Caco-2 (cell line): ENCODE data around the gene BEAN1. TPM values are rescaled to one million over a fixed set of nuclear protein-coding genes. Genes with fewer than 3 reads are reported as not detected.
"Not testable (repeated sequence)": the region's sequence is repeated elsewhere in the genome, so short reads cannot be mapped to it uniquely, and the experiment has no call there.

Experiments used
- BruUV-seq: library from RNA; stranded (reverse); fragments of 400-500 nt; replicated peaks from 2 replicates; lab custom pipeline; 2021; lab: Mats Ljungman, UMichigan
- CTCF ChIA-PET: fragments of 300-600 bp; sonication (Branson Sonifier 250); formaldehyde crosslinking; loops from one replicate; lab custom pipeline; 2022; ENCODE audit warnings: antibody characterized with exemption; lab: Charles Lee
- POLR2A ChIA-PET: fragments of 300-600 bp; sonication (Branson Sonifier 250); formaldehyde crosslinking; loops from one replicate; lab custom pipeline; 2022; ENCODE audit warnings: antibody characterized with exemption; lab: Charles Lee
- DNase-seq, 2 experiments: peaks; one replicate each; pipeline versions ENCODE4 v3.0.0 to v3.0.0-alpha.2; 2020 to 2022
- H3K27me3 ChIP-seq: replicated peaks from 2 replicates; pipeline ENCODE4 v1.6.0; 2011; ENCODE audit warnings: low read length; ENCODE audit not compliant: control insufficient read depth, insufficient read depth
- H3K36me3 ChIP-seq: 2 replicates; pipeline ENCODE4 v1.5.1; 2011; ENCODE audit warnings: low read length; ENCODE audit not compliant: control insufficient read depth, insufficient read depth
- H3K4me1 ChIP-seq: fragments of 250-450 bp; sonication (Bioruptor Pico); 2 replicates; pipeline ENCODE4 v1.5.1; 2020; ENCODE audit warnings: mild to moderate bottlenecking
- H3K4me3 ChIP-seq: 2 replicates; pipeline ENCODE4 v1.5.1; 2011; ENCODE audit warnings: low read depth, mild to moderate bottlenecking, control low read depth, low read length
- H3K9me3 ChIP-seq: fragments of 250-450 bp; sonication (Bioruptor Pico); 2 replicates; pipeline ENCODE4 v1.5.1; 2020; ENCODE audit warnings: mild to moderate bottlenecking, moderate library complexity
- H3K27ac Mint-ChIP-seq: one replicate; pipeline ENCODE4 v1.8.0; 2022; ENCODE audit warnings: mixed read lengths; ENCODE audit not compliant: unreplicated experiment
- H3K27me3 Mint-ChIP-seq: one replicate; pipeline ENCODE4 v1.8.0; 2022; ENCODE audit warnings: mixed read lengths; ENCODE audit not compliant: insufficient read depth, unreplicated experiment
- H3K36me3 Mint-ChIP-seq: one replicate; pipeline ENCODE4 v1.8.0; 2022; ENCODE audit warnings: mild to moderate bottlenecking, mixed read lengths; ENCODE audit not compliant: insufficient read depth, unreplicated experiment
- H3K4me1 Mint-ChIP-seq: one replicate; pipeline ENCODE4 v1.8.0; 2022; ENCODE audit warnings: low read depth, mixed read lengths; ENCODE audit not compliant: unreplicated experiment
- H3K4me3 Mint-ChIP-seq: one replicate; pipeline ENCODE4 v1.8.0; 2022; ENCODE audit warnings: mild to moderate bottlenecking, moderate library complexity, mixed read lengths; ENCODE audit not compliant: unreplicated experiment
- H3K9me3 Mint-ChIP-seq: one replicate; pipeline ENCODE4 v1.8.0; 2022; ENCODE audit warnings: mixed read lengths; ENCODE audit not compliant: unreplicated experiment
- intact Hi-C: fragments of 100-400 bp; cut with micrococcal nuclease; formaldehyde crosslinking; loops from one replicate; pipeline ENCODE4 v1.10.0; 2022; ENCODE audit not compliant: unreplicated experiment
- total RNA-seq: library from RNA; stranded (reverse); gene quantifications from 2 replicates; pipeline ENCODE4 v1.2.3, GENCODE V29; 2022
- TF ChIP-seq, protein P1 (sequence below), 2 experiments: fragments of 200-600 bp in 1 of 2; IDR thresholded peaks; 1 replicate in 1 of 2; 2 replicates in 1 of 2; pipeline versions ENCODE4 v1.5.1 to v1.8.0; 2011 to 2022; ENCODE audit warnings: antibody characterized with exemption in 1 of 2, control low read depth in 1 of 2, inconsistent platforms in 1 of 2, low read depth in 1 of 2, low read length in 1 of 2, mild to moderate bottlenecking in 1 of 2, moderate library complexity in 1 of 2; ENCODE audit not compliant: insufficient read depth in 1 of 2, severe bottlenecking in 1 of 2, unreplicated experiment in 1 of 2

Gene BEAN1
- total RNA-seq, 1 experiment from 2014 or later = not detected

DNA sequence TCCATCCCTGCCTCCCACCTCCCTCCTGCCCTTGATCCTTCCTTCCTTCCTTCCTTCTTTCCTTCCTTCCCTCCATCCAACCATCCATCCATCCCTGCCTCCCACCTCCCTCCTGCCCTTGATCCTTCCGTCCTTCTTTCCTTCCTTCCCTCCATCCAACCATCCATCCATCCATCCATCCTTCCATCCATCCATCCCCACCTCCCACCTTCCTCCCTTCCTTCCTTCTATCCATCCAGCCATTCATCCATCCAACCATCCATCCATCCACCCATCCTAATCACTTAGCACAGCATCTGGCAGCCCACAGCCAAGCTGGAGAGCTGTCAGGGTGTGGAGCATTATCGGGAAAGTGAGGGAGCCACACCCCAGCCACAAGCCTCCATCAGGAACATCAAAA, 68.3 kb downstream of the BEAN1 start:
- Mint-ChIP-seq H3K9me3 (no peaks in the 10 kb centered on the region), H3K27ac (no peak overlapping the region), H3K36me3 (peaks cover 4% of the 10 kb centered on the region), H3K4me3 (no peak overlapping the region), H3K4me1 (no peaks in the 10 kb centered on the region), H3K27me3 (peaks cover 5% of the 10 kb centered on the region)
- DNase-seq = no peak
- Histone ChIP-seq H3K27me3 (no peaks in the 10 kb centered on the region), H3K36me3 (no peaks in the 10 kb centered on the region), H3K9me3 (no peaks in the 10 kb centered on the region), H3K4me3 (no peak overlapping the region), H3K4me1 (no peaks in the 10 kb centered on the region)
- CTCF ChIA-PET = no interaction called here
- no TSS peak for BruUV-seq
- POLR2A ChIA-PET = no interaction called here
- intact Hi-C loops = no loop called here
- TF ChIP-seq, protein P1, sequence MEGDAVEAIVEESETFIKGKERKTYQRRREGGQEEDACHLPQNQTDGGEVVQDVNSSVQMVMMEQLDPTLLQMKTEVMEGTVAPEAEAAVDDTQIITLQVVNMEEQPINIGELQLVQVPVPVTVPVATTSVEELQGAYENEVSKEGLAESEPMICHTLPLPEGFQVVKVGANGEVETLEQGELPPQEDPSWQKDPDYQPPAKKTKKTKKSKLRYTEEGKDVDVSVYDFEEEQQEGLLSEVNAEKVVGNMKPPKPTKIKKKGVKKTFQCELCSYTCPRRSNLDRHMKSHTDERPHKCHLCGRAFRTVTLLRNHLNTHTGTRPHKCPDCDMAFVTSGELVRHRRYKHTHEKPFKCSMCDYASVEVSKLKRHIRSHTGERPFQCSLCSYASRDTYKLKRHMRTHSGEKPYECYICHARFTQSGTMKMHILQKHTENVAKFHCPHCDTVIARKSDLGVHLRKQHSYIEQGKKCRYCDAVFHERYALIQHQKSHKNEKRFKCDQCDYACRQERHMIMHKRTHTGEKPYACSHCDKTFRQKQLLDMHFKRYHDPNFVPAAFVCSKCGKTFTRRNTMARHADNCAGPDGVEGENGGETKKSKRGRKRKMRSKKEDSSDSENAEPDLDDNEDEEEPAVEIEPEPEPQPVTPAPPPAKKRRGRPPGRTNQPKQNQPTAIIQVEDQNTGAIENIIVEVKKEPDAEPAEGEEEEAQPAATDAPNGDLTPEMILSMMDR (IDR thresholded peaks at IDR 0.05; ENCODE audit: insufficient read depth in 1 of 2, low read depth in 1 of 2, low read length in 1 of 2, severe bottlenecking in 1 of 2, unreplicated experiment in 1 of 2) = no peak

GRCh38 chr16:66496226-66496625, 69.1 kb downstream of the BEAN1 start:
- H3K27me3 ChIP-seq, H3K27me3 Mint-ChIP-seq, H3K4me3 ChIP-seq, POLR2A ChIA-PET, intact Hi-C loops, H3K4me1 Mint-ChIP-seq, CTCF ChIA-PET, BruUV-seq, DNase-seq, H3K9me3 ChIP-seq, H3K4me1 ChIP-seq, H3K27ac Mint-ChIP-seq, H3K36me3 ChIP-seq, H3K9me3 Mint-ChIP-seq, H3K36me3 Mint-ChIP-seq, H3K4me3 Mint-ChIP-seq: not testable (repeated sequence)

- CTCF ChIA-PET, H3K4me3 ChIP-seq, H3K27me3 Mint-ChIP-seq, intact Hi-C loops, H3K4me1 Mint-ChIP-seq, H3K27ac Mint-ChIP-seq, H3K36me3 ChIP-seq, H3K36me3 Mint-ChIP-seq, H3K27me3 ChIP-seq, H3K4me3 Mint-ChIP-seq, POLR2A ChIA-PET, H3K4me1 ChIP-seq, BruUV-seq, DNase-seq, H3K9me3 ChIP-seq, H3K9me3 Mint-ChIP-seq: not testable (repeated sequence)
Measured at GRCh38 chr16:66497921-66498320, 70.8 kb downstream of the BEAN1 start.

GRCh38 chr16:66501563-66501962, 74.5 kb downstream of the BEAN1 start:
- DNase-seq, H3K36me3 Mint-ChIP-seq, H3K4me3 ChIP-seq, H3K27ac Mint-ChIP-seq, intact Hi-C loops, H3K36me3 ChIP-seq, H3K4me3 Mint-ChIP-seq, H3K27me3 ChIP-seq, POLR2A ChIA-PET, H3K27me3 Mint-ChIP-seq, H3K4me1 ChIP-seq, H3K9me3 Mint-ChIP-seq, H3K9me3 ChIP-seq, H3K4me1 Mint-ChIP-seq, BruUV-seq: not testable (repeated sequence)
- CTCF ChIA-PET = interaction anchor here (0.7 kb wide), 1 partner anchor 10 kb away, joined by 3 read pairs; no protein-coding TSS in a partner anchor
